GM08714 (cell line): ENCODE results near the gene NCS1.

Source experiments
- H3K4me3 ChIP-seq: fragments of 200-500 bp; sonication (Bioruptor generic); 2 replicates; pipeline ENCODE4 v1.5.1; 2014; ENCODE audit warnings: mild to moderate bottlenecking, low read length, inconsistent platforms
- ZNF274 ChIP-seq: IDR thresholded peaks from 2 replicates; pipeline ENCODE4 v1.6.1; 2012; ENCODE audit warnings: mild to moderate bottlenecking, low read depth, low read length

The NCS1 gene

DNA sequence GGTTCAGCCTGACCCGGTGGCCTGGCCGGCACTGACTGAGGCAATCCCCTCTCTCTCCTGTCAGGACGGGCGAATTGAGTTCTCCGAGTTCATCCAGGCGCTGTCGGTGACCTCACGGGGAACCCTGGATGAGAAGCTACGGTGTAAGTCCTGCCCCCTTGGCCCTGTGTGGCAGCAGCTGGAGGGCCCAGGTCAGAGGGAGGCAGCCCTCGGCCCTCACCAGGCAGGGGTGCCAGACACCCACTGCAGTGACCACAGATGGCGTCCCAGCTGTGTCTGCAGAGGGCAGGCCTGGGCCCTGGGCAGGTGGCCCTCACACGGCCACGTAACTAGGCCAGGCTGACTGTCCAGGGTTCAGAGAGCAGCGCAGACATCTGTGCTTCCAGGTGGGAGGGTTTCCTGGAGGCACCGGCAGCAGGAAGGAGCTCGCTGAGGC lies 47.5 kb downstream of the NCS1 start:
- TF ChIP-seq ZNF274, result no peak

DNA sequence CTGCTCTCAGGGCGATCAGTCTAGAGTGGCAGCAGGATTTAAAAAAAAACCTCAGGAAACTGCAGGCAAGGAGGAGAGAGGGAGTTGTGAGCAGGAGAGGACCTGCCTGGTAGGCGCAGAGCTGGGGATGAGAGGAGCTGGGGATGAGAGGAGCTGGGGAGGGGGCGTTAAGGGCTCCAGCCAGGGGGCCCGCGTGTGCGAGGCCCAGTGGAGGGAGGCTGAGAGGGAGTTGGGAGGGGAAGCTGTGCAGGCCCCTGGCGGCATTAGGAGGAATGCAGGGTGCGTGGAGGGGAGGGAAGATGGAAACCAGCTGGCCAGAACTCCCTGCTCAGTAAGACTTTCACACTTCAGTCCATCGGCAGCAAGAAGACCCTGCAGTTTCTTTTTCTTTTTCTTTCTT lies 48.1 kb downstream of the NCS1 start:
- no peak overlapping the region for H3K4me3 ChIP-seq
- TF ChIP-seq ZNF274, result no peak

More for the DNA sequence above, 47.5 kb downstream of the NCS1 start:
- no peak overlapping the region for H3K4me3 ChIP-seq

DNA sequence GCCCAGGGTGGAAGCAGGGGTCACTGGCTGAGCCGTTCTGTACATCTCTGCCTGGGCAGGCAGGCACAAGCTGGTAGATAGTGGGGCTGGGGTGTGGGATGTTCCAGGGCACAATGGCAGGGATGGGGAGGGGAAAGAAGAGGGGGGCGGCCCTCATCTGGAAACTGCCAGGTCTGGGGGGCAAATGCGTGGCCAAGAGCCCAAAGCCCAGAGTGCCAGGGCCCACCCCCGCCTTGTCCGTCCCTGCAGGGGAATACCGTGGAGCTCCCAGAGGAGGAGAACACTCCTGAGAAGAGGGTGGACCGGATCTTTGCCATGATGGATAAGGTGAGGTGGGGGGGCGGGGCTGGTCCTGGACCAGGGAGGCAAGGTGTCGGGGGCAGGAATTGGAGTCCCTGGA lies 50.6 kb downstream of the NCS1 start:
- no peak for TF ChIP-seq ZNF274

DNA sequence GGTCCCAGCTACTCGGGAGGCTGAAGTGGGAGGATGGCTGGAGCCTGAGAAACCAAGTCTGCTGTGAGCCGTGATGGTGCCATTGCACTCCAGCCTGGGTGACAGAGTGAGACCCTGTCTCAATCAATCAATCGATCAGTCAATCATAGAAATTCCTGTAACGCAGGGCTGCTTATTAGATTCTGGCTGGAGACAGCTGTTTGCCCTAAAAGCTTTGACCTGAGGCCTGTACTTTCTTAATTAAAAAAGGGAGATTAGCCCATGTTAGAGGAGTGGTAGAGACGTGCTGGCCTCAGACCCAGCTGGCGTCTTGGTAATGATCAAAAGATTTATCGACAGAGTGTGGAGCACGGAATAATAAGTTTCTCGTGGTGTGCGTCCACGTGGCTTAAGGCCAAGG lies 52.9 kb downstream of the NCS1 start:
- TF ChIP-seq ZNF274, result no peak

More for the DNA sequence above, 50.6 kb downstream of the NCS1 start:
- no peak overlapping the region for H3K4me3 ChIP-seq

DNA sequence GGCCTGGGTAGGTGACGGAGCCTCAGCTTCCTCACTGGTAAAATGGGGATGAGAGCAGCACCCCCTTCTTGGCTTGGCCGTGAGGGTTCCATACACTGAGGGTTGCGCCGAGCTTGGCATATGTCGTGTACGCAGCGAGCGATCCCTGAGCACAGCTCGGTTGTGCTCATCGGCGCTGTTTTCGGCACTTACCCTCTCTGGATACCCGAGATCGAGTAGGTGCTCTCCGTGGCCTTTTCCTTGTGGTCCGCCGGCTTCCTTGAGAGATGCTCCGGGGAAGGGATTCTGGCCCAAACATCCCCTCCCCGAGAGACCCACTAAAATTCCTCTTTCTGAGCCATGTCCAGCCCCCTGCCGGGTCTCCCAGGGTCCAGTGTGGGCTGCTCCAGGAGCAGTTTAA lies 53.4 kb downstream of the NCS1 start:
- H3K4me3 ChIP-seq, result no peak overlapping the region
- no peak for TF ChIP-seq ZNF274

More for the DNA sequence above, 52.9 kb downstream of the NCS1 start:
- H3K4me3 ChIP-seq, result no peak overlapping the region

DNA sequence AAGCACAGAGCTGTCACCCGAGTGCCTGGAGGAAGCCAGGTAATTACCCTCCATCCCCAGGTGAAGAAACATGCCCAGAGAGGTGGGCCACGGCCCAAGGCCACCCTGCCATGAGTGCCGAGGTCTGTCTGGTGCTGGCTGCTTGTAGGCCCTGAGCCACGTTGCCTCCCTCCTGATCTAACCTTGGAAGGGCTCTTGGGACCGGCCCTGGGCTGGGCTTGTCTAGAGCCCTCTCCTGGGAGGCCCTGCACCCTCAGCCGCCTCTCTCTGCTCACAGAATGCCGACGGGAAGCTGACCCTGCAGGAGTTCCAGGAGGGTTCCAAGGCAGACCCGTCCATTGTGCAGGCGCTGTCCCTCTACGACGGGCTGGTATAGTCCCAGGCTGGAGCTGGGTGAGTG lies 53.9 kb downstream of the NCS1 start:
- H3K4me3 ChIP-seq, result no peak overlapping the region
- TF ChIP-seq ZNF274, result no peak

DNA sequence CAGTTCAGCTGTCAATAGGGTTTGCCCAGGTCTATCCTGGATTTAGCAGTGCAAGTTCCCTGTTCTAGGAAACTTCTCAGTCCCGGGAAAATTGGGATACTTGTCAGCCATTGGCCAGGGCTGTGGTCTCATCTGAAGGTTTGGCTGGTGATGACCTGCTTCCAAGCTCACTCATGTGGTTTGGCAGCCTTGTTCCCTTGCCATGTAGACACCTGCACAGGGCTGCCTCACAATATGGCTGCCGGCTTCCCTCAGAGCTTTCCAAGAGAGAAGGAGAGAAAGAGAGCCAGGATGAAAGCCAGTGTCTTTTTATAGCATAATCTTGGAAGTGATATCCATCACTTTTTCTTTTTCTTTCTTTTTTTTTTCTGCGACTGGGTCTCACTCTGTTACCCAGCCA lies 55.6 kb downstream of the NCS1 start:
- no peak overlapping the region for H3K4me3 ChIP-seq

DNA sequence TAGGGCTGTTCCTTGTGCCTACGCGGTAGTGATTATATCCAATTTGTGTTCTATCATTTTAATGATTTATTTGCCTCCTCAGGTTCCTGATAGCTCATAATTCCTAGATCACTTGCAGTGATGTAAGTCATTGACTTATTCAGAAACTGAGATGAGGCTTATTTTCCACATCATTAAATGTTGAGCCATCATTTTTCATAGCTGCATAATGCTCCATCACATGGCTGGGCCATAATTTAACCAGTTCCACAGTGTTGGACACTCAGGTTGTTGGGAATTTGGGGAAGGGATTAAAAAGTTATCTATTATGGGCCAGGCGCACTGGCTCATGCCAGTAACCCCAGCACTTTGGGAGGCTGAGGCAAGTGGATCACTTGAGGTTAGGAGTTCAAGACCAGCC lies 57.6 kb downstream of the NCS1 start:
- TF ChIP-seq ZNF274, result no peak
- no peak overlapping the region for H3K4me3 ChIP-seq

More for the DNA sequence above, 55.6 kb downstream of the NCS1 start:
- no peak for TF ChIP-seq ZNF274

DNA sequence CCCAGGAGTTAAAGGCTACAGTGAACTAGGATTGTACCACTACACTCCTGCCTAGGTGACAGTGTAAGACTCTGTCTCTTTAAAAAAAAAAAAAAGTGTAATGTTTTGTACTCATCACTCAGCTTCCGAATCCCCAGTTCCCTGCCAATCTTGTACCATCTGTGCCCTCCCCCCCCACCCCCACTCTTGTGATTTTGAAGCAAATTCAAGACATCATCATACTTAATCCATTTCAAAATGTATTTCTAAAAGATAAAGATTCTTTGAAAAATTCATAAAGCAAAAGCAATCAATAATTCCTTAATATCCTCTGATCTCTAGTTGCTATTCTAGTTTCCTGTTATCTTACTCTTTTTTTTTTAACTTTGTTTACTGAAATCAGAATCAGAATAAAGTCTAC lies 58.4 kb downstream of the NCS1 start:
- no peak overlapping the region for H3K4me3 ChIP-seq
- no peak for TF ChIP-seq ZNF274

DNA sequence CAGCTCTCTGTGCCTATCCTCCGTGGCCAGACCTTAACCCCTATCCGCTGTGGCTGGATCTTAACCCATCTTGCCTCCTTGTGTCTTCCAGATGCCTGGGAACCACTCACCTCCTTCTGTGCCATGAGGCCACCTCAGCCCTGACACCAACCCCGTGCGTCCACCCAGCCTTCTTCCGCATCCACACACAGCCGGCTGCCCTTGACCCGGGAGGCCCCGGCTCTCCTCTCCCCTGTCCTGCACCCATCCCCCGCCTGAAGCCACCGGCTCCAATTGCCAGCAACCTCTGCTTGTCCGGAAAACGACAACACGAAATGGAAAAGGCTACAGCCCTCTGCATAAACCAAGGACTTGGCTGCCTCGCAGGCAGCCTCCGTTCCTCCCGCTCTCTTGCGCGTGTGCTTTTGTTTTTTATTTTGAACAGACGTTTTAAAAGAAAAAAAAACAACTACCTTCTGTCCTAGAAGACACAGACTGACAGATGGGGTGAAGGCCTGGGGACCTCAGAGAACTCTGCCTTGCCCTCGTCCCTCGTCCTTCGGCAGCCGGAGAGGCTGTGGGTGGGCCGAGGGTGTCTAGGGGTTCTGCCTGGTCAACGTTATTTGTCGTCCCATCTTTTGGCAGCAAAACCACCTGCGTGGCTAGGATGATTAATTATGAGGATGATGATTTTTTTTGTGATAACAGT lies 60.8 kb downstream of the NCS1 start:
- no peak overlapping the region for H3K4me3 ChIP-seq
- TF ChIP-seq ZNF274, result no peak

DNA sequence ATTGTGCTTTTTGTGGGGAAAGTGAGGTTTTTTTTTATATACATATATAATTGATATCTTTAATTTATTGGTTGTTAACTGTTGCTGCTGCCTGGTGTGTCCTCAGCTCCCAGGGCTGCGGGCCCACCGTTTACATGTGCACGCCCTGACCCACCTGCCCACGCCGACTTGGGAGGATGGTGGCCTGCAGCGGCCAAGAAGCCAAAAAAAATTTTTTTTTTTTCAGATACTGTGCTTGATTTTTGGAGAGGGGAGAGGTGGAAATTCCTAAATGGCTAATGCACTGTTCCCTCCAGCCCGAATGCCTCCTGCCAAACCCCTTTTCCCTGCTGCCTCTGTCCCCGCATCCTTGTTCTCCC lies 61.4 kb downstream of the NCS1 start:
- TF ChIP-seq ZNF274, result no peak
- no peak overlapping the region for H3K4me3 ChIP-seq

DNA sequence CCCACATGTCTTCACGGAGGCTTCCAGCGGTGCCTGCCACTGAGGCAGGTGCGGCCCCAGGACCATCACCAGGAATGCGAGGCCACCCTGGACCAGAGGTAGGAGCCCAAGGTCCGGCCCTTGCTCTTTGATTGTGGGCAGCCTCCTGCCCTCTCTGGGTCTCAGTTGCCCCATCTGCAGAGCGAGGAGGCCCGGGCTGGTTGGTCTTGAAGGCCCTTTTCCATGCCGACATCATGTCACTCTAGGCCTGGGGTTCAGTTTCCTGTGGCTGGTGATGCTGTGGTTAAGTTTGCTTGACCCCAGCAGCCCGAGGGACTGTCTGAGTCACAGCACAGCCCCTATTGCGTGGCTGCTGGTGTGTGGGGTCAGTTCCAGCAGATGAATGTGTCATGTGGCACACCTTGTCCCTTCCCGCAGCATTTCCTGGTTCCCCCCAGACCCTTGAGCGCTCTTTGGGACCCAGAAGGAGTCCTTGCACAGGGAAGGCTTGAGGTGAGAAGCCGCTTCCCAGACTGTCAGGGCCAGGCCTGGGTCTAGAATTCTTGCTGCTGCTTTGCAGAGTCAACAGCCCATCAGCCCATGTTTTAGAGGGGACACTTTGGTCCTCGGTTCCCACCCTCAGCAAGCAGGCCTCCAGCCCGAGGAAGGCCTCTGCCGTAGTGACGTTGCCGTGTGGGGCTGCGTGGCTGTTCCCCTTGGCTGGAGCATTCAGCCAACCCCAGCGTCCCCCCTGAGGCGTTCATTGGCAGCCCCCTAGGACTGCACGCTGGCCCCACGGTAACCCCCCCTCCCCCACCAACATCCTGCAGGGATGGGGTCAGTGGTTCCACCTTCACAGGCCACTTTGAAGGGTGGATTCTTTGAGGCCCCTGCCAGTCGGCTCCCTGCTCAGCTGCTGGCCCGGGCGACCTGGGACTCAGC lies 62.4 kb downstream of the NCS1 start:
- H3K4me3 ChIP-seq, result no peak overlapping the region
- TF ChIP-seq ZNF274, result no peak

DNA sequence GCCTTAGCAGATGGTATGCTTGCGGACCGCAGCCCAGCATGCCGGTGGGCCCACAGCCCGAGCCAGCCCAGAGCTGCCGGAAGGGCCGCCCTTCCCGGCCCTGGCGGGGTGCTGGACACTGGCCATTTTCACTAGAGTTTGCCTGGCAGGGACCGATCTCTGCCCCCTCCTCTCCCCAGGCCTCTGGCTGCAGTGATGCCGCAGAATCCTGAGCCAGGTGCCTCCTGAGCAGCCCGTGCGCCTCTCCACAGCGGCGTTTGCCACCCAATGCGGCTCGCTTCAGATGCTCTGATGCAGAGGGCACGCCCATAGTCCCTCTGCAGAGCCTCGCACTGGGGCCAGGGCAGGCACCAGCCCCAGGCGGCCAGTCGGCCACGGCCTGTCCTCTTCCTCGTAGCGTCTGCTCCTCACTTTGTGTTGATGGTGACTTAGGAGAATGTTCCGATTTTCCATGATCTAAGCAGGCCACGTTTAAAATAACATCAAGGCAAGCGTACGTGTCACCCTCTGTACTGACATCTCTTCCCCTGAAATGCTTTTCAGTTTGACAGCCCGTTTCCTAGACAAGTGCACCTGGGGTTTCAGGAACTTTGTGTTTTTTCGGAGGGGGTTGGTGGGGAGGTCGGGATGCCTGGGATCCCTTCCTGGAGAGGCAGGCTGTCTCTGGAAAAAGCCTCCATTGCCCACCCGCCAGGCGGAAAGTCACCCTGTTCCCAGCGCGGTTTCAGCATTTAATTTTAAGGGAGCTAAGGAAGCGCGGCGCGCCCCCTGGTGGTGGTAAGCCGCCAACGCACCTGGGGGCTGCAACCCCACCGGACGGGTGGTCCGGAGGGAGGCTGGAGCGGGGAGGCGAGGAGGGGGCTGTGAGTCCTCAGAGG lies 63.6 kb downstream of the NCS1 start:
- no peak overlapping the region for H3K4me3 ChIP-seq
- TF ChIP-seq ZNF274, result no peak

DNA sequence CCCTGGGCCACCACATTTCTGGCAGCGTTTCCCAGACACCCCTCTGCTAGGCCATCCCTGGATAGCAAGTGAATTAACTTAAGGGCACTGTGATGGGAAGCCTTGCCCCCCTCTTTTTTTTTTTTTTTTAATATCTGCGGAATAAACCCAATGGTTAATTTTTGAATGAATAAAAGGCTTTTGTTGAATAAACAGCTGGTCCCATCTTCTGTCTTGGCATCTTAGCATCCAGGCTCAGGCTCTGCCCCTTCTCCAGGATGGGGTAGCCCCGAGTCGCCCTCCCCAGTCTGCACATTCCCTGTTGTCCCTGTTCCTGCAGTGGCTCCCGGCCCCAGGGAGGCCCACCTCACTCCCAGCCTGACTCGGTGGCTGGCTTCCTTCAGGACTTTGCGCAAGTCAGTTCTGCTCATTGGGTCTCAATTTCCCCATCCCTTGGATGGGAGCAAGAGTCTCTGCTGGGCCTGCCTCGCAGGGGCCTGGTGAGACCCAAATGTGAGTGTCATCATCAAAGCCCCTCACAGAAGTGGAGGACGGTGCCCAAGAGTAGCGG lies 64.3 kb downstream of the NCS1 start:
- no peak for TF ChIP-seq ZNF274
- H3K4me3 ChIP-seq, result no peak overlapping the region
